A549 treated with DMSO at 1 μM for 4 hours (cell line): ENCODE results near the gene OR4C5. TPM values are rescaled to one million over a fixed set of nuclear protein-coding genes. Genes with fewer than 3 reads are reported as not detected.

Experiments
- total RNA-seq: library from RNA; stranded (reverse); fragments of 200-300 nt; extraction: Qiagen RNA extraction; gene quantifications from 5 replicates; pipeline ENCODE4 v1.2.3, GENCODE V29; 2022; ENCODE audit warnings: low read depth

Gene OR4C5
- not detected in 5 replicates for total RNA-seq

GRCh38 chr11:48366365-48366764 lies at the start of gene OR4C5:
OR4C5 (minus strand) TSS chr11:48366465; CDS start chr11:48366465, 0 bp downstream.

GRCh38 chr11:48324620-48325019 lies 41.6 kb downstream of the OR4C5 start, which contains the start of gene OR4C3:
OR4C3 (plus strand) TSS chr11:48324920; CDS start chr11:48325022, 102 bp downstream.

Other genes with a start within 250 kb of the OR4C5 start
- not detected in 5 replicates for gene OR4B1, start 149.7 kb downstream of the OR4C5 start, total RNA-seq
- gene OR4X2, start 121.4 kb downstream of the OR4C5 start, total RNA-seq, result not detected in 5 replicates
- not detected in 5 replicates for gene OR4X1, start 102.6 kb downstream of the OR4C5 start, total RNA-seq
- gene OR4S1, start 60.2 kb downstream of the OR4C5 start, total RNA-seq, result not detected in 5 replicates
- gene OR4C3, start 41.5 kb downstream of the OR4C5 start, total RNA-seq, result not detected in 5 replicates
- not detected in 5 replicates for gene OR4A47, start 122.3 kb upstream of the OR4C5 start, total RNA-seq